Measurements from ENCODE around the gene A1BG. TPM values are rescaled to one million over a fixed set of nuclear protein-coding genes. Genes with fewer than 3 reads are reported as not detected.

A1BG gene
- total and polyA plus RNA-seq, 8 donors = 0.81 to 10.2 (median 1.6) TPM

DNA sequence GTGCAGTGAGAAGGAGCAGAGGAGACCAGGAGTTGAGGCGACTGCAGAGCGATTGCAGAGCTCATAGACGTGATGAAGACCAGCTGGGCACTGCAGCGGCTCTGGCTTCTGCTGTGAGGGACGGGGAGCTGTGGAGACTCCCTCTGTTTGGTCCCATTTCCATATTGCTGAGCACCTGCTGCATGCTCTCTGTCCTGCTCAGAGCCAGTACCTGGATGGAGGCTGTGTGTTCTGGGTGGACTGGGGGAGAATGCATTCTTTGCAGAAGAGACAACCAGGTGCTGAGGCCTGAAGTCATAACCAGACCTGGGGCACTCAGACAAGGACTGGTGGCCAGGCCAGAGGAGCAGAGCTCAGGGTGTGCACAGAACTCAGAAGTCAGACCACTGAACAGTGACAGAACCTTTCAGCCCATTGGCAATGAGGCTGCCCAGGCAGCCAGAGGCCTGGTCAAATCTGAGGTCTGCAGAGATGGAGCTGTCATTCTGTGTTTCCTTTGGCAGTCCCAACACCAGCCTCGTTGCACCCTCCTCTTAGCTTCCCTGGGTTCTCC lies 1.3 kb upstream of the A1BG start:
- Histone ChIP-seq H3K4me3 (no peak overlapping the region), H3K36me3 (peaks cover 0 to 5% of the 10 kb centered on the region in 2 donors), H3K4me1 (peaks cover 0 to 23% of the 10 kb centered on the region in 2 donors), H3K27ac (no peak overlapping the region), H3K27me3 (peaks cover 29 to 82% of the 10 kb centered on the region in 2 donors), H3K9me3 (no peaks in the 10 kb centered on the region)
- intact Hi-C loops (cut with DNase I) = no loop called here
- TF ChIP-seq, protein P1, sequence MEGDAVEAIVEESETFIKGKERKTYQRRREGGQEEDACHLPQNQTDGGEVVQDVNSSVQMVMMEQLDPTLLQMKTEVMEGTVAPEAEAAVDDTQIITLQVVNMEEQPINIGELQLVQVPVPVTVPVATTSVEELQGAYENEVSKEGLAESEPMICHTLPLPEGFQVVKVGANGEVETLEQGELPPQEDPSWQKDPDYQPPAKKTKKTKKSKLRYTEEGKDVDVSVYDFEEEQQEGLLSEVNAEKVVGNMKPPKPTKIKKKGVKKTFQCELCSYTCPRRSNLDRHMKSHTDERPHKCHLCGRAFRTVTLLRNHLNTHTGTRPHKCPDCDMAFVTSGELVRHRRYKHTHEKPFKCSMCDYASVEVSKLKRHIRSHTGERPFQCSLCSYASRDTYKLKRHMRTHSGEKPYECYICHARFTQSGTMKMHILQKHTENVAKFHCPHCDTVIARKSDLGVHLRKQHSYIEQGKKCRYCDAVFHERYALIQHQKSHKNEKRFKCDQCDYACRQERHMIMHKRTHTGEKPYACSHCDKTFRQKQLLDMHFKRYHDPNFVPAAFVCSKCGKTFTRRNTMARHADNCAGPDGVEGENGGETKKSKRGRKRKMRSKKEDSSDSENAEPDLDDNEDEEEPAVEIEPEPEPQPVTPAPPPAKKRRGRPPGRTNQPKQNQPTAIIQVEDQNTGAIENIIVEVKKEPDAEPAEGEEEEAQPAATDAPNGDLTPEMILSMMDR (IDR thresholded peaks at IDR 0.05) = no peak
- DNase-seq (no peak), ATAC-seq (no peak)

DNA sequence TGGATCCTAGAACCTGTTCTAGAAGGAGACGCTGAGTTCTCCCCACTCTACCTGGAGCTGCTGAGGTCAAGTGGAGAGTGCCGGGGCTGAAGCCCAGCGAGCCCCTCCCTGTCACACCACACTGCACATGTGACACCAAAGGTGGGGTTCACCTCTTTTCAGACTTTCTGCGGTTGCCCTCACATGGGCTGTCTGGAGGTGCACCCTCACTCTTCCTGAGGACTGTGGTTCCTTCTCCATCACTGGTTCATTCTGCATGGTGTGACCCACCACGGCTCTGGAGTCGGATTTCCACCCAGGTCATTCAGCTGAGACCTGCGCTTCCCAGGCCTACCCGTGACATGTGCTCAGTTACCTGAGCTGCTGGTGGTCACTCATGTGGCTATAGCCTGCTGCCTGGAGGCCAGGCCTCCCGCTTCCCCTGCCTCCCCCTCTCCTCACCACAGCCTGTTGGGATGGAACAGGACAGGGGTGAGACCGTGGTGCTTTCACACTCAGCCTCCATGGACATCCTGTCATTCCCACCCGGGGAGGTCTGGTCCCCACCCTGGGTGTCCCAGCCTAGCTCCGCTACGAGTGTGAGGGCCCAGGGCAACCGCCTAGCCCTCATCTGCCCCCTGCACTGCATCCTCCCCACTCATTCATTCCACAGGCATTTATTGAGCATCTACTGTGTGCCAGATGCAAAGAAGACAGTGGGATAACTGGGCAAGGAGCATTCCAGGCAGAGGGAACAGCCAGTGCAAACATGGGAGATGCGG lies 605 bp upstream of the A1BG start:
- Histone ChIP-seq H3K9me3 (no peaks in the 10 kb centered on the region), H3K4me3 (no peak overlapping the region), H3K27ac (no peak overlapping the region), H3K4me1 (peaks cover 0 to 26% of the 10 kb centered on the region in 2 donors), H3K27me3 (peaks cover 31 to 89% of the 10 kb centered on the region in 2 donors), H3K36me3 (peaks cover 0 to 5% of the 10 kb centered on the region in 2 donors)
- ATAC-seq (no peak), DNase-seq (no peak)
- intact Hi-C loops (cut with DNase I) = no loop called here
- TF ChIP-seq, protein P1 (IDR thresholded peaks at IDR 0.05) = no peak

DNA sequence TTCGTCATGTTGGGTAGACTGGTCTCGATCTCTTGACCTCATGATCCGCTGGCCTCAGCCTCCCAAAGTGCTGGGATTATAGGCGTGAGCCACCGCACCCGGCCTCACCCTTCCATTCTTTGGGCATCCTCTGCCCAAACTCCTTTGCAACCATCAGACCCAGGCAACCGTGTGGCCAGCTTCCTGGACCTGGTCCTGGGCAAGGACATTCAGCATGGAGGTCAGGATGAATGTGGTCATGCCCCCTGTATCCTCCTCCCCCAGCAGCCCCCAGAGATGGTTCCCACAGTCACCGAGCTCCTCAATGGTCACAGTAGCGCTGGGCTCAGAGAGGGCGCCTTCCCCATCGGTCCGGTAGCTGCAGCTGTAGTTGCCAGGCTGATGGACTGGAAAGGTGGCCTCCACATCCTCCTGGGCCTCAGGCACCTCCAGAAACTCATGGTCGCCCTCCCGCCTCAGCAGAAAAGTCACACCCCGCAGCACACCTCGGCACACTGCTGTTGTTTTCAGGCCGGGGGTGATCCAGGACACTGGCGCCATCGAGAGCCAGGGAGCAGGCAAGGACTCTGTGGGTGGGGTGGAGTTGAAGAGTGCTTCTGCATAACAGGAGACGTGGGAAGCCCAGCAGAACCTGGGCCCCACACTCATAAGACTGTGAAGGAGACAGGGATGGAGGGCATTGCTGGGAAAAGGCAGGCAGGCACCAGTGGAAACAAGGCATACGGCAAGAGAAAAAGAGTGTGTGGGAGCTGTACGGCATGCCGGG lies 1.1 kb downstream of the A1BG start:
- TF ChIP-seq, protein P1 (IDR thresholded peaks at IDR 0.05) = no peak

DNA sequence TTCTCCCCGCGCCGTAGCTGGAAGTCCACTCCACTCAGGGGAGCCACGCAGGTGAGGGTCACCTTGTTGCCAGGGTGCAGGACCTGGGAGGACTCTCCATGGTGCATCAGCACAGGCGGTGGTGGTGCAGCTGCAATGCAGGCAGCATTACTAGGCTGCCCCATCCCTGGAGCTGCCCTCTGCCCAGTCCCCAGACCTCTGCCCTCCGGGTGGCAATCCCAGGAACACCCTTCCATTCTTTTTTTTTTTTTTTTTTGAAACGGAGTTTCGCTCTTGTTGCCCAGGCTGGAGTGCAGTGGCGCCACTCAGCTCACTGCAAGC lies 1.8 kb downstream of the A1BG start:
- Histone ChIP-seq H3K4me1 (peaks cover 0 to 32% of the 10 kb centered on the region in 2 donors), H3K27ac (no peak overlapping the region), H3K36me3 (peaks cover 0 to 5% of the 10 kb centered on the region in 2 donors), H3K4me3 (no peak overlapping the region), H3K27me3 (peaks cover 39 to 96% of the 10 kb centered on the region in 2 donors), H3K9me3 (no peaks in the 10 kb centered on the region)
- TF ChIP-seq, protein P1 (IDR thresholded peaks at IDR 0.05) = no peak
- intact Hi-C loops (cut with DNase I) = no loop called here
- no peak for DNase-seq
- ATAC-seq = no peak

More for the DNA sequence above, 1.1 kb downstream of the A1BG start:
- no peak overlapping the region for H3K27ac ChIP-seq
- intact Hi-C loops (cut with DNase I) = no loop called here
- H3K4me1 ChIP-seq = peaks cover 0 to 36% of the 10 kb centered on the region in 2 donors
- H3K9me3 ChIP-seq = no peaks in the 10 kb centered on the region
- peaks cover 0 to 5% of the 10 kb centered on the region in 2 donors for H3K36me3 ChIP-seq
- peaks cover 40 to 96% of the 10 kb centered on the region in 2 donors for H3K27me3 ChIP-seq
- DNase-seq (no peak), ATAC-seq (no peak)
- no peak overlapping the region for H3K4me3 ChIP-seq

Measured in left lung (tissue), 10 donors.